Osteoblast (primary cell): ENCODE measurements around the gene KRTAP9-1. TPM values are rescaled to one million over a fixed set of nuclear protein-coding genes. Genes with fewer than 3 reads are reported as not detected.

ENCODE experiments used
- DNase-seq: peaks from one replicate; pipeline ENCODE4 v3.0.0; 2011; ENCODE audit warnings: low spot score, mixed read lengths; ENCODE audit not compliant: insufficient read length; ENCODE audit errors: missing footprints
- H2AFZ ChIP-seq: 2 replicates; pipeline ENCODE4 v1.6.0; 2011; ENCODE audit warnings: mild to moderate bottlenecking, low read length
- H3K27ac ChIP-seq: 2 replicates; pipeline ENCODE4 v1.5.1; 2011; ENCODE audit warnings: mild to moderate bottlenecking, low read depth, low read length, moderate library complexity
- H3K27me3 ChIP-seq: 2 replicates; pipeline ENCODE4 v1.6.0; 2012; ENCODE audit warnings: mild to moderate bottlenecking, control low read depth, inconsistent platforms, low read length, moderate library complexity; ENCODE audit not compliant: insufficient read depth
- H3K36me3 ChIP-seq: 2 replicates; pipeline ENCODE4 v1.5.1; 2011; ENCODE audit warnings: mild to moderate bottlenecking, low read length, control low read depth, moderate library complexity; ENCODE audit not compliant: insufficient read depth
- H3K4me1 ChIP-seq: 2 replicates; pipeline ENCODE4 v1.5.1; 2011; ENCODE audit warnings: mild to moderate bottlenecking, low read length, control low read depth, moderate library complexity; ENCODE audit not compliant: insufficient read depth
- H3K4me2 ChIP-seq: 2 replicates; pipeline ENCODE4 v1.6.0; 2011; ENCODE audit warnings: mild to moderate bottlenecking, low read length; ENCODE audit not compliant: insufficient read depth
- H3K4me3 ChIP-seq: fragments of 200-600 bp; sonication (generic); 3 replicates; pipeline ENCODE4 v1.5.1; 2012; ENCODE audit warnings: mild to moderate bottlenecking, low read length, inconsistent platforms; ENCODE audit not compliant: insufficient read depth
- H3K79me2 ChIP-seq: 2 replicates; pipeline ENCODE4 v1.6.0; 2012; ENCODE audit warnings: mild to moderate bottlenecking, low read length, control low read depth, inconsistent platforms; ENCODE audit not compliant: insufficient read depth
- H3K9me3 ChIP-seq: 2 replicates; pipeline ENCODE4 v1.5.1; 2011; ENCODE audit warnings: low read depth, low read length, control low read depth
- H4K20me1 ChIP-seq: 2 replicates; pipeline ENCODE4 v1.6.0; 2012; ENCODE audit warnings: mild to moderate bottlenecking, low read length, control low read depth; ENCODE audit not compliant: insufficient read depth
- CTCF ChIP-seq: IDR thresholded peaks from 2 replicates; pipeline ENCODE4 v1.5.1; 2011; ENCODE audit warnings: mild to moderate bottlenecking, low read depth, low read length, moderate library complexity; ENCODE audit errors: extremely low read depth
- total RNA-seq: library from RNA; depleted of rRNA; stranded (reverse); fragments of >200 nt; gene quantifications from 2 replicates; pipeline ENCODE4 v1.2.3, GENCODE V29; 2012

Gene KRTAP9-1
- total RNA-seq, 1 donor: not detected

GRCh38 chr17:41184480-41184961, 5.2 kb upstream of the KRTAP9-1 start, which contains the start of gene KRTAP4-1:
TSS of gene KRTAP4-1 (minus strand) at chr17:41184911. CDS start at chr17:41184854, 57 bp downstream.
- Histone ChIP-seq H3K36me3 (no peaks in the 10 kb centered on the region), H3K27me3 (no peaks in the 10 kb centered on the region), H3K4me2 (no peak within 1 kb of the TSS), H3K27ac (no peak within 1 kb of the TSS), H2AFZ (no peak within 1 kb of the TSS), H3K4me3 (no peak within 1 kb of the TSS), H3K79me2 (no peaks in the 10 kb centered on the region), H4K20me1 (no peaks in the 10 kb centered on the region), H3K4me1 (peaks cover 3% of the 10 kb centered on the region), H3K9me3 (no peaks in the 10 kb centered on the region)
- no peak for TF ChIP-seq CTCF
- DNase-seq: no peak

DNA sequence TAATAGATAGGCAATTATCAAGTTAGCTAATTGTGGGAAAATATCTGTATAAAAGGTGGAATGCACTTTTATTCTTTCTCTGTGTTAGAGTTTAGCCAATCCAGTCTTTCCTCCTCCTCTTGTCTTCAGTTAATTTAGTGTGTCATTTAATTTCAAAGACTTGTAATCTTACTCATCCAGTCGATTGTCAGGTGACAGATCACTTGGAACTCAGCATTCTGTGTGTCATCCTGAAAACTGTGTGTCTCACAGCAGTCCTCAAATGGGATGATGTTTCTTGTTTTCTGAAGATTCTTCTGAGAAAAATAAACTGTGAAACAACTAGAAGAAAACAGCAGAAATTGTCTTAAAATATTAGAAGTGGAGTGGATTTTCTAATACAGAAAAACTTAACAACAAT, 4.7 kb upstream of the KRTAP9-1 start:
- H4K20me1 ChIP-seq: no peaks in the 10 kb centered on the region
- no peak for TF ChIP-seq CTCF
- no peaks in the 10 kb centered on the region for H3K36me3 ChIP-seq
- H3K27me3 ChIP-seq: no peaks in the 10 kb centered on the region
- H3K27ac ChIP-seq: no peak overlapping the region
- no peaks in the 10 kb centered on the region for H3K9me3 ChIP-seq
- H3K4me1 ChIP-seq: no peaks in the 10 kb centered on the region
- no peak for DNase-seq
- H3K4me3 ChIP-seq: no peak overlapping the region
- no peak overlapping the region for H3K4me2 ChIP-seq
- no peaks in the 10 kb centered on the region for H3K79me2 ChIP-seq
- no peak overlapping the region for H2AFZ ChIP-seq

GRCh38 chr17:41186872-41187271, 2.8 kb upstream of the KRTAP9-1 start:
- Histone ChIP-seq H3K4me1 (no peaks in the 10 kb centered on the region), H3K4me3 (no peak overlapping the region), H4K20me1 (no peaks in the 10 kb centered on the region), H3K27me3 (no peaks in the 10 kb centered on the region), H3K27ac (no peak overlapping the region), H2AFZ (no peak overlapping the region), H3K9me3 (no peaks in the 10 kb centered on the region), H3K4me2 (no peak overlapping the region), H3K36me3 (no peaks in the 10 kb centered on the region), H3K79me2 (no peaks in the 10 kb centered on the region)
- DNase-seq: no peak
- TF ChIP-seq CTCF: no peak

DNA sequence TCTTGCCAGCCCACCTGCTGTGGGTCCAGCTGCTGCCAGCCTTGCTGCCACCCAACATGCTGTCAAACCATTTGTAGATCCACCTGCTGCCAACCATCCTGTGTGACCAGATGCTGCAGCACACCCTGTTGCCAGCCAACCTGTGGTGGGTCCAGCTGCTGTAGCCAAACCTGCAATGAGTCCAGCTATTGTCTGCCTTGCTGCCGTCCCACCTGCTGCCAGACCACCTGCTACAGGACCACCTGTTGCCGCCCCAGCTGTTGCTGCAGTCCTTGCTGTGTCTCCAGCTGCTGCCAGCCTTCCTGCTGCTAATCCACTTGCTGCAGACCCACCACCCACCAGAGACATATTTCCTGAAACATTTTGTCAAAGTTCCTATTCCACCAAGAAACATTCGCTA, 641 bp downstream of the KRTAP9-1 start:
- Histone ChIP-seq H3K79me2 (no peaks in the 10 kb centered on the region), H3K27ac (no peak overlapping the region), H3K9me3 (no peaks in the 10 kb centered on the region), H3K27me3 (no peaks in the 10 kb centered on the region), H3K36me3 (no peaks in the 10 kb centered on the region), H3K4me1 (no peaks in the 10 kb centered on the region), H4K20me1 (no peaks in the 10 kb centered on the region), H3K4me3 (no peak overlapping the region), H3K4me2 (no peak overlapping the region), H2AFZ (no peak overlapping the region)
- DNase-seq: no peak
- TF ChIP-seq CTCF: no peak
